ENCODE data around the gene ANKRD33B. TPM values are rescaled to one million over a fixed set of nuclear protein-coding genes. Genes with fewer than 3 reads are reported as not detected.
A peak's percentile ranks its signal among the peaks of the same experiment; 100 is the strongest.

ANKRD33B gene
- total RNA-seq, 1 experiment from 2014 or later = 3.1 TPM

DNA sequence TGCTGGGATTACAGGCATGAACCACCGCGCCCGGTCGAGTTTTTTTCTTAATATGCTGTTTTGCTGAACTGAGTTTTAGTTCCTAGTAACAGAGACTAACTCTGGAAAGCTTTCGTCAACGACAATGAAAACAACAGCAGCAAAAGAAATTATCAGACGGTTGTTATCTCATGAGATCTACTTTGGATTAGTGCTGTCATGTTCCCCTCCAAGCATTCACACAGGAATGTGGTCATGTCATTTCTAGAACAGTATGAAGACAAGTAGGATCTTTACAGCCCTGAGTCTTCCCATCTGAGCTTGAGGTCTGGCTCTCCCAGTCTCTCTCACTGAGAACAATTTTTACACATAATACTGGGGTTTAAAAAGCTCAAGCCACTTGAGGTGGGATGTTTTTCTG is 4.0 kb upstream of the ANKRD33B start:
- no peak overlapping the region for H3K27ac Mint-ChIP-seq (ENCODE audit: low read depth, unreplicated experiment)
- no peaks in the 10 kb centered on the region for H3K27me3 Mint-ChIP-seq (ENCODE audit: insufficient read depth, unreplicated experiment)
- H3K4me1 Mint-ChIP-seq (ENCODE audit: insufficient read depth, unreplicated experiment) = peaks cover 25% of the 10 kb centered on the region
- POLR2A ChIA-PET = interaction anchor here (1.7 kb wide), 1 partner anchor 80 kb away, joined by 5 read pairs; no protein-coding TSS in a partner anchor
- no peaks in the 10 kb centered on the region for H3K36me3 Mint-ChIP-seq (ENCODE audit: insufficient read depth, unreplicated experiment)
- CTCF ChIA-PET = interaction anchor here (0.7 to 1.0 kb wide), 4 partner anchors 9 to 107 kb away, joined by 3 to 4 read pairs (median 3); no protein-coding TSS in a partner anchor
- no peaks in the 10 kb centered on the region for H3K9me3 Mint-ChIP-seq (ENCODE audit: unreplicated experiment)
- no TSS peak for BruUV-seq (replicated peaks)
- no peak for DNase-seq (ENCODE audit: unreplicated experiment)
- no peak overlapping the region for H3K4me3 Mint-ChIP-seq (ENCODE audit: unreplicated experiment)
- TF ChIP-seq, protein P1, sequence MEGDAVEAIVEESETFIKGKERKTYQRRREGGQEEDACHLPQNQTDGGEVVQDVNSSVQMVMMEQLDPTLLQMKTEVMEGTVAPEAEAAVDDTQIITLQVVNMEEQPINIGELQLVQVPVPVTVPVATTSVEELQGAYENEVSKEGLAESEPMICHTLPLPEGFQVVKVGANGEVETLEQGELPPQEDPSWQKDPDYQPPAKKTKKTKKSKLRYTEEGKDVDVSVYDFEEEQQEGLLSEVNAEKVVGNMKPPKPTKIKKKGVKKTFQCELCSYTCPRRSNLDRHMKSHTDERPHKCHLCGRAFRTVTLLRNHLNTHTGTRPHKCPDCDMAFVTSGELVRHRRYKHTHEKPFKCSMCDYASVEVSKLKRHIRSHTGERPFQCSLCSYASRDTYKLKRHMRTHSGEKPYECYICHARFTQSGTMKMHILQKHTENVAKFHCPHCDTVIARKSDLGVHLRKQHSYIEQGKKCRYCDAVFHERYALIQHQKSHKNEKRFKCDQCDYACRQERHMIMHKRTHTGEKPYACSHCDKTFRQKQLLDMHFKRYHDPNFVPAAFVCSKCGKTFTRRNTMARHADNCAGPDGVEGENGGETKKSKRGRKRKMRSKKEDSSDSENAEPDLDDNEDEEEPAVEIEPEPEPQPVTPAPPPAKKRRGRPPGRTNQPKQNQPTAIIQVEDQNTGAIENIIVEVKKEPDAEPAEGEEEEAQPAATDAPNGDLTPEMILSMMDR (IDR thresholded peaks at IDR 0.05; ENCODE audit: unreplicated experiment) = no peak
- intact Hi-C loops (cut with micrococcal nuclease) = loop anchor here (10.0 kb wide), 1 partner anchor 105 kb away; no protein-coding TSS in a partner anchor

DNA sequence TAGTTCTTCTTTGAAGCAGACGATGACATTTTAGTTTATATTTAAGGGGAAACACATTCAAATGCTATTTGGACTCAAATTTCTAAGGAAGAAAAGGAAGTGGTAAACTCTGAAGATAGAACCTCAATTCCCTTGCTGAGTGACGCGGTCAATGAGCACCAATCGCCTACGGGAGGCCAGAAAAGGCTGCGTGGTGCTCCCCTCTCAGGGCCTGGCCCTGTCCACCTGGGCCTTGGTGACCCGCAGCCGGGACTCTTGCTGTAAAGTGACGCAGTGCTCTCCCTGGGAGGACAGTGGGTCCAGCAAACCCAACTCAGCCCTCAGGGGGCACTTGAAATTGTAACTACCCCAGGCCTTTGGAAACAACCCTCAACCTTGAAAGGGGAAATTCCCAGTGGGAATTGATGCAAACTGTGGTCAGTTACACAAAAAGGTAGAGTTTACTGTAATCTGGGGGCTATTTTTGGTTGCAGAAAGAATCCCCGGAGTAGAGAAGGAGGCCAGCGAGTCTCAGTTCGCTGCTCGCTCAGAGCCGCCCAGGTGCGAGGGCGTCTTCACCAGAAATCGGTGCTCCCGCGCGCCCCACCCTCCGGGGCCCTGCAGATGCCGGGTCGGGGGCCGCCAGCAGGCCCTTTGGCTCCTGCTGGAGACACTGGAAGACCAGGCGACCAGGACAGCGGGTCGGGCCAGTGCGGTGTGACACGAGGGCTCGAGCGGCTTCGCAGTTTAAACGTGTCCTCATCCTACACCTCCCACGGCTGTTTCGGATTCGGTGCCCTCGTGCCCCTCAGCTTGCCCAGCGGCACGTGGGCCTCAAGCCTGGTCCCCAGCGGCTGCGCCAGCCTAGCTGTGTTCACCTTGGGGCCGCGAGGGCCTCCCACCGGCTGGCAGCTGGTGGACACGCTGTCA is 1.4 kb upstream of the ANKRD33B start:
- H3K27ac Mint-ChIP-seq (ENCODE audit: low read depth, unreplicated experiment) = no peak overlapping the region
- intact Hi-C loops (cut with micrococcal nuclease) = no loop called here
- no peaks in the 10 kb centered on the region for H3K9me3 Mint-ChIP-seq (ENCODE audit: unreplicated experiment)
- no peaks in the 10 kb centered on the region for H3K36me3 Mint-ChIP-seq (ENCODE audit: insufficient read depth, unreplicated experiment)
- peak overlapping the region; percentile 66 for H3K4me3 Mint-ChIP-seq (ENCODE audit: unreplicated experiment)
- TF ChIP-seq, protein P1 (IDR thresholded peaks at IDR 0.05; ENCODE audit: unreplicated experiment) = no peak
- no peak for DNase-seq (ENCODE audit: unreplicated experiment)
- no peaks in the 10 kb centered on the region for H3K27me3 Mint-ChIP-seq (ENCODE audit: insufficient read depth, unreplicated experiment)
- BruUV-seq (replicated peaks) = no TSS peak
- ChIA-PET CTCF (interaction anchor here (0.6 to 0.7 kb wide), 2 partner anchors 10 to 43 kb away, joined by 3 read pairs; no protein-coding TSS in a partner anchor), POLR2A (no interaction called here)
- H3K4me1 Mint-ChIP-seq (ENCODE audit: insufficient read depth, unreplicated experiment) = peaks cover 2% of the 10 kb centered on the region

GRCh38 chr5:10563110-10563944 is 543 bp upstream of the ANKRD33B start:
- intact Hi-C loops (cut with micrococcal nuclease) = no loop called here
- Mint-ChIP-seq H3K27ac (ENCODE audit: low read depth, unreplicated experiment) (no peak overlapping the region), H3K4me3 (ENCODE audit: unreplicated experiment) (peak overlapping the region; percentile 66), H3K4me1 (ENCODE audit: insufficient read depth, unreplicated experiment) (peaks cover 11% of the 10 kb centered on the region), H3K9me3 (ENCODE audit: unreplicated experiment) (no peaks in the 10 kb centered on the region), H3K36me3 (ENCODE audit: insufficient read depth, unreplicated experiment) (no peaks in the 10 kb centered on the region), H3K27me3 (ENCODE audit: insufficient read depth, unreplicated experiment) (no peaks in the 10 kb centered on the region)
- ChIA-PET CTCF (interaction anchor here (0.6 to 0.7 kb wide), 2 partner anchors 10 to 43 kb away, joined by 3 read pairs; no protein-coding TSS in a partner anchor), POLR2A (interaction anchor here (0.6 to 1.2 kb wide), 3 partner anchors 31 to 1004 kb away, joined by 3 to 5 read pairs (median 3); no protein-coding TSS in a partner anchor)
- TF ChIP-seq, protein P1 (IDR thresholded peaks at IDR 0.05; ENCODE audit: unreplicated experiment) = no peak
- no TSS peak for BruUV-seq (replicated peaks)
- DNase-seq (ENCODE audit: unreplicated experiment) = peak; percentile 58
